PC-9 (cell line): ENCODE measurements around the gene CERKL. TPM values are rescaled to one million over a fixed set of nuclear protein-coding genes. Genes with fewer than 3 reads are reported as not detected.

Experiments used
- BruUV-seq: library from RNA; stranded (reverse); fragments of 400-500 nt; replicated peaks from 2 replicates; lab custom pipeline; 2021; lab: Mats Ljungman, UMichigan
- CTCF ChIA-PET: fragments of 300-600 bp; sonication (Branson Sonifier 250); formaldehyde crosslinking; loops from one replicate; lab custom pipeline; 2022; ENCODE audit warnings: antibody characterized with exemption; lab: Charles Lee
- POLR2A ChIA-PET: fragments of 300-600 bp; sonication (Branson Sonifier 250); formaldehyde crosslinking; loops from one replicate; lab custom pipeline; 2022; ENCODE audit warnings: antibody characterized with exemption; ENCODE audit not compliant: unreplicated experiment; lab: Charles Lee
- DNase-seq, 2 experiments: peaks; one replicate each; pipeline versions ENCODE4 v3.0.0 to v3.0.0-alpha.2; 2015 to 2022; ENCODE audit warnings: mixed read lengths in 1 of 2
- H2AFZ ChIP-seq: fragments of 200-600 bp; sonication (generic); 2 replicates; pipeline ENCODE4 v1.8.1; 2017; ENCODE audit warnings: antibody characterized with exemption
- H3F3A ChIP-seq: fragments of 200-600 bp; sonication (generic); 2 replicates; pipeline ENCODE4 v1.8.1; 2017; ENCODE audit warnings: antibody characterized with exemption, mild to moderate bottlenecking, low read depth; ENCODE audit not compliant: insufficient read depth
- H3K27ac ChIP-seq: fragments of 200-600 bp; sonication (generic); 2 replicates; pipeline ENCODE4 v1.6.1; 2016; ENCODE audit warnings: mixed run types
- H3K27me3 ChIP-seq: fragments of 200-600 bp; sonication (generic); 2 replicates; pipeline ENCODE4 v1.6.1; 2016; ENCODE audit warnings: low read depth, mixed run types; ENCODE audit not compliant: insufficient read depth
- H3K36me3 ChIP-seq: fragments of 200-600 bp; sonication (generic); 2 replicates; pipeline ENCODE4 v1.6.1; 2016; ENCODE audit warnings: low read depth, mixed run types
- H3K4me1 ChIP-seq: fragments of 200-600 bp; sonication (generic); replicated peaks from 2 replicates; pipeline ENCODE4 v1.6.1; 2016; ENCODE audit warnings: mixed run types; ENCODE audit not compliant: insufficient read depth
- H3K4me2 ChIP-seq: fragments of 200-600 bp; sonication (generic); 2 replicates; pipeline ENCODE4 v1.6.1; 2017; ENCODE audit warnings: mixed run types
- H3K4me3 ChIP-seq: fragments of 200-600 bp; sonication (generic); 2 replicates; pipeline ENCODE4 v1.6.1; 2016; ENCODE audit warnings: mixed run types
- H3K79me2 ChIP-seq: fragments of 200-600 bp; sonication (generic); 2 replicates; pipeline ENCODE4 v1.6.1; 2017; ENCODE audit warnings: low read depth, mixed run types
- H3K9me2 ChIP-seq: fragments of 200-600 bp; sonication (generic); 2 replicates; pipeline ENCODE4 v1.8.1; 2017; ENCODE audit warnings: mild to moderate bottlenecking; ENCODE audit not compliant: insufficient read depth
- H3K9me3 ChIP-seq: fragments of 200-600 bp; sonication (generic); 2 replicates; pipeline ENCODE4 v1.8.1; 2016; ENCODE audit warnings: low read depth; ENCODE audit not compliant: insufficient read depth
- H4K20me1 ChIP-seq: fragments of 200-600 bp; sonication (generic); 2 replicates; pipeline ENCODE4 v1.8.1; 2017; ENCODE audit not compliant: insufficient read depth
- EZH2 ChIP-seq: fragments of 200-600 bp; sonication (generic); IDR thresholded peaks from 2 replicates; pipeline ENCODE4 v1.8.0; 2017; ENCODE audit warnings: antibody characterized with exemption, low read depth
- intact Hi-C: fragments of 100-400 bp; cut with micrococcal nuclease; formaldehyde crosslinking; loops from one replicate; pipeline ENCODE4 v1.10.0; 2022; ENCODE audit not compliant: unreplicated experiment
- total RNA-seq: library from RNA; stranded (reverse); gene quantifications from 2 replicates; pipeline ENCODE4 v1.2.3, GENCODE V29; 2021
- TF ChIP-seq, protein P1 (sequence below): fragments of 200-600 bp; sonication (generic); conservative IDR thresholded peaks from 2 replicates; pipeline ENCODE4 v1.6.1; 2017; ENCODE audit warnings: mixed run types, antibody characterized with exemption, mild to moderate bottlenecking, moderate library complexity

CERKL gene
- total RNA-seq, 1 experiment from 2014 or later, result 1.6 TPM

DNA sequence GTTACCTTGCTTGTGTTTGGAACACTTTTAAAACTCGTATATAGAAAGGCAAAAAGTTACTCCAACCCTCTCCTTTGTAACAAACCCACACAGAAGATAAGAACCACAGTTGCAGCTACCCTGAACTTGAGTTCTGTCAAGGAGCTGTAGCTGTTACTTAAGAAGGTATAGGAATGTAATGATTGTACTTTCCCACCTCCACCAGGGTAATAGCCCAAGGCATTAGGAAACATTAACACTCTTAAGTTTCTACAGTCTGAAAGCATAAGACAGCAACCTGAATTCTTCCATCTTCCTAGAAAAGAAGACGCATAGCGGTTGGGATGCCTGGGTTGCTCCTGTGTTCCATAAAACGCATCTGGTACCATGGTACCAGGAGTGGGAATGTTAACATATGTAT, 156.7 kb downstream of the CERKL start:
- intact Hi-C loops, result no loop called here
- no peaks in the 10 kb centered on the region for H3K27me3 ChIP-seq
- H3K4me3 ChIP-seq, result no peak overlapping the region
- no peak overlapping the region for H3K27ac ChIP-seq
- H3K79me2 ChIP-seq, result no peaks in the 10 kb centered on the region
- H4K20me1 ChIP-seq, result no peaks in the 10 kb centered on the region
- H3K9me2 ChIP-seq, result no peaks in the 10 kb centered on the region
- ChIA-PET CTCF (no interaction called here), POLR2A (no interaction called here)
- H3F3A ChIP-seq, result no peaks in the 10 kb centered on the region
- H3K9me3 ChIP-seq, result no peaks in the 10 kb centered on the region
- H3K4me2 ChIP-seq, result no peak overlapping the region
- no peak overlapping the region for H2AFZ ChIP-seq
- H3K36me3 ChIP-seq, result no peaks in the 10 kb centered on the region
- H3K4me1 ChIP-seq, result no peaks in the 10 kb centered on the region
- DNase-seq, result no peak
- BruUV-seq, result no TSS peak
- TF ChIP-seq, protein P1, sequence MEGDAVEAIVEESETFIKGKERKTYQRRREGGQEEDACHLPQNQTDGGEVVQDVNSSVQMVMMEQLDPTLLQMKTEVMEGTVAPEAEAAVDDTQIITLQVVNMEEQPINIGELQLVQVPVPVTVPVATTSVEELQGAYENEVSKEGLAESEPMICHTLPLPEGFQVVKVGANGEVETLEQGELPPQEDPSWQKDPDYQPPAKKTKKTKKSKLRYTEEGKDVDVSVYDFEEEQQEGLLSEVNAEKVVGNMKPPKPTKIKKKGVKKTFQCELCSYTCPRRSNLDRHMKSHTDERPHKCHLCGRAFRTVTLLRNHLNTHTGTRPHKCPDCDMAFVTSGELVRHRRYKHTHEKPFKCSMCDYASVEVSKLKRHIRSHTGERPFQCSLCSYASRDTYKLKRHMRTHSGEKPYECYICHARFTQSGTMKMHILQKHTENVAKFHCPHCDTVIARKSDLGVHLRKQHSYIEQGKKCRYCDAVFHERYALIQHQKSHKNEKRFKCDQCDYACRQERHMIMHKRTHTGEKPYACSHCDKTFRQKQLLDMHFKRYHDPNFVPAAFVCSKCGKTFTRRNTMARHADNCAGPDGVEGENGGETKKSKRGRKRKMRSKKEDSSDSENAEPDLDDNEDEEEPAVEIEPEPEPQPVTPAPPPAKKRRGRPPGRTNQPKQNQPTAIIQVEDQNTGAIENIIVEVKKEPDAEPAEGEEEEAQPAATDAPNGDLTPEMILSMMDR, result no peak
- TF ChIP-seq EZH2, result no peak

DNA sequence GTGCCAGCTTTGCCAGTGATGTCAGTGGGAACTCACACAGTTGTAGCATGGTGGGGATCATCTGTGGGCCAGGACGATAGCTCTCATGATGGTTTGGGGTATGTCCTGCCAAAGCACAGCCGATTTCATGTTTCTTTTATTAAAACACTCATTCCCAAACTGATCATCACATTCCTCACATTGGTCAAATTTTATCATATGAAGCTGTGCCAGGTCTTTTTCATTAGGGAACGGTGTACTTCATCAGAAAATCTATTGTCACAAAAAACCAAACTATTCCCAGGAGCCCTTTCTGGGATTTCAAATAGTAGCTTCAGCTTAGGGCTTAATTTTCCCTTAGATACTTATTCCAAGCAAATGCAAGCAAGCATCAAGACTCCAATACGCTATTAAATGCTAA, 157.7 kb downstream of the CERKL start:
- H3F3A ChIP-seq, result no peaks in the 10 kb centered on the region
- ChIA-PET POLR2A (no interaction called here), CTCF (no interaction called here)
- H3K9me2 ChIP-seq, result no peaks in the 10 kb centered on the region
- H3K36me3 ChIP-seq, result no peaks in the 10 kb centered on the region
- H3K27ac ChIP-seq, result no peak overlapping the region
- no peaks in the 10 kb centered on the region for H4K20me1 ChIP-seq
- no peak overlapping the region for H2AFZ ChIP-seq
- H3K4me2 ChIP-seq, result no peak overlapping the region
- no peaks in the 10 kb centered on the region for H3K79me2 ChIP-seq
- no peaks in the 10 kb centered on the region for H3K9me3 ChIP-seq
- no peak for TF ChIP-seq EZH2
- TF ChIP-seq, protein P1, result no peak
- DNase-seq, result no peak
- H3K4me1 ChIP-seq, result no peaks in the 10 kb centered on the region
- no peaks in the 10 kb centered on the region for H3K27me3 ChIP-seq
- BruUV-seq, result no TSS peak
- no peak overlapping the region for H3K4me3 ChIP-seq
- intact Hi-C loops, result no loop called here

Other genes starting within 250 kb of the CERKL start
- 0.15 and 0.35 TPM in 2 replicates for gene ITGA4, start 199.7 kb downstream of the CERKL start, total RNA-seq
- not detected in 2 replicates for gene NEUROD1, start 23.4 kb upstream of the CERKL start, total RNA-seq
- 368 and 419 TPM in 2 replicates for gene ITPRID2, start 234.6 kb upstream of the CERKL start, total RNA-seq